Prostate gland (tissue), 2 donors: ENCODE results near the gene RALGDS. TPM values are rescaled to one million over a fixed set of nuclear protein-coding genes. Genes with fewer than 3 reads are reported as not detected.

ENCODE experiments used
- DNase-seq: peaks from one replicate; pipeline ENCODE4 v3.0.0-alpha.2; 2019; ENCODE audit warnings: low spot score
- H3K27ac ChIP-seq, 2 donors: fragments of 200-600 bp; sonication (generic); 2 replicates each; pipeline ENCODE4 v1.5.1; 2017 to 2019
- H3K27me3 ChIP-seq: fragments of 200-600 bp; sonication (generic); replicated peaks from 2 replicates; pipeline ENCODE4 v1.5.1; 2019; ENCODE audit not compliant: insufficient read depth
- H3K36me3 ChIP-seq, 2 donors: fragments of 200-600 bp; sonication (generic); 1 replicate in 1 of 2; 2 replicates in 1 of 2; pipeline versions ENCODE4 v1.5.1 to v1.8.1; 2017 to 2019
- H3K4me1 ChIP-seq: fragments of 200-600 bp; sonication (generic); replicated peaks from 2 replicates; pipeline ENCODE4 v1.5.1; 2019
- H3K4me3 ChIP-seq, 2 donors: fragments of 200-600 bp; sonication (generic); 2 replicates each; pipeline ENCODE4 v1.5.1; 2017 to 2019
- H3K9me3 ChIP-seq: fragments of 200-600 bp; sonication (generic); 2 replicates; pipeline ENCODE4 v1.5.1; 2017
- CTCF ChIP-seq, 4 experiments: fragments of 200-600 bp in 2 of 4; fragments of 450-650 bp in 2 of 4; sonication (generic) in 2 of 4; IDR thresholded peaks; 1 replicate in 3 of 4; 2 replicates in 1 of 4; pipeline ENCODE4 v1.5.1; 2016 to 2019; ENCODE audit warnings: antibody characterized with exemption in 4 of 4, mild to moderate bottlenecking in 2 of 4, moderate library complexity in 2 of 4
- POLR2A ChIP-seq: fragments of 450-650 bp; IDR thresholded peaks from one replicate; pipeline ENCODE4 v1.6.1; 2016; ENCODE audit warnings: antibody characterized with exemption, mild to moderate bottlenecking
- POLR2AphosphoS5 ChIP-seq: sonication (generic); formaldehyde crosslinking; IDR thresholded peaks from one replicate; pipeline ENCODE4 v1.6.1; 2017; ENCODE audit warnings: antibody characterized with exemption
- WGBS: methylation state at CpG from one replicate; pipeline ENCODE4 v1.1.5; 2018; 5-methylcytosine and 5-hydroxymethylcytosine counted together
- intact Hi-C: fragments of 100-400 bp; cut with DNase I; formaldehyde crosslinking; loops from one replicate; pipeline ENCODE4 v1.14.2; 2022
- total RNA-seq, 2 donors: library from RNA; depleted of rRNA; stranded (reverse); fragments of >200 nt; gene quantifications; one replicate each; pipeline ENCODE4 v1.1.0, GENCODE V29; 2016

Gene RALGDS
- total RNA-seq, 2 donors from 2014 or later, result 49.6 to 77.4 TPM

- TF ChIP-seq CTCF (IDR thresholded peaks at IDR 0.05) (no peak), POLR2A (no peak), POLR2AphosphoS5 (no peak)
- DNase-seq, result no peak
- Histone ChIP-seq H3K36me3 (no peaks in the 10 kb centered on the region), H3K4me3 (no peak overlapping the region), H3K4me1 (peaks cover 5% of the 10 kb centered on the region), H3K27me3 (no peaks in the 10 kb centered on the region), H3K9me3 (no peaks in the 10 kb centered on the region), H3K27ac (no peak overlapping the region)
- WGBS, result 79% methylated on average over 14 of the region's 14 CpGs
- intact Hi-C loops, result no loop called here
Observed at GRCh38 chr9:133151601-133152525, 30.8 kb upstream of the RALGDS start.

- TF ChIP-seq CTCF (IDR thresholded peaks at IDR 0.05) (no peak), POLR2AphosphoS5 (no peak), POLR2A (no peak)
- Histone ChIP-seq H3K4me1 (peaks cover 5% of the 10 kb centered on the region), H3K9me3 (no peaks in the 10 kb centered on the region), H3K27ac (no peak overlapping the region), H3K36me3 (no peaks in the 10 kb centered on the region), H3K4me3 (no peak overlapping the region), H3K27me3 (no peaks in the 10 kb centered on the region)
- WGBS, result 93% methylated on average over 6 of the region's 6 CpGs
- intact Hi-C loops, result no loop called here
- DNase-seq, result no peak
Observed at GRCh38 chr9:133151041-133151440, 30.0 kb upstream of the RALGDS start.

DNA sequence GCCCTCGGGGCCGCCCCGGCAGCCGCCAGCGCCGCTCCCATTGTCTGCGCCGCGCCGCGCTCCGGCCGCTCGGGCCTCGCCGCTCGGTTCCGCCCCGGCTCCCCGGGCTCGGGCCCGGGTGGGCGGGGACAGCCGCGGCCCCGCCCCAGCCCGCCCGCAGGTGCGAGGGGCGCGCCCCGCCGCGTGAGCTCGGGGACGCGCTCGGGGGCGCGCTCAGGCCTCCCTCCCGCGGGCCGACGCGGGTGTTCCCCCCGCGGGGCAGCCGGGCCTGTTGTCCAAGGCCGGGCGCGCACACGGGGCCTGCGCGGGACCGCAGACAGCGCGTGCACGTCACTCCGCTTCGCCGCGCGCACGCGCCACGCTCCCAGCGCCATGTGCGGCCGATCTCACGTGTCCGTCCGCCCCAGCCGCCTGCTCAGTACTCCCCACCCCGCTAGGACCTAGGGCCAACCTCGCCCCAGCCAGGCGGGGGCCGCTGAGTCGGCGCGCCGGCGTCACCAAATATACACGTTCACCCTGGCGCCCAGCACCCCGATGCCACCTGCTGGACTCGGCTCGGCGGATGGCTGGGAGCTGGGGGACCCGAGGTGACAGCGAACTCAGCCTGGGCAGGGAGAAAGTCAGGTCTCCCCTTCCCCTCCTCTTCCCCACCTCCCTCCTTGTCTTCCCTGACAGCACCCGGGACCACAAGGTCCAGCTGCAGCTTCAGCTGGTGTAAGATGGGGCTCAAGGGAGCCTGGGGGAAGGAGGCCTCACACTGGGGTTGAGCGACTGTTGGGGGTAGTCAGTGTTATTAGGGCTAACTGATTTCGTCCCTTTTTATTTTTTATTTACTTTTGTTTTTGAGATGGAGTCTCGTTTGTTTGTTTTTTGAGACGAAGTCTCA lies 28.3 kb upstream of the RALGDS start:
- intact Hi-C loops, result loop anchor here (5.0 kb wide), 1 partner anchor 107 kb away; no protein-coding TSS in a partner anchor
- no peaks in the 10 kb centered on the region for H3K36me3 ChIP-seq
- DNase-seq, result peak; percentile 88
- H3K4me3 ChIP-seq, result peak overlapping the region; percentile 46 to 63
- peak; percentile 80 for TF ChIP-seq POLR2AphosphoS5
- peak in 2 of 4 experiments; percentile 54 to 62 for TF ChIP-seq CTCF (IDR thresholded peaks at IDR 0.05)
- TF ChIP-seq POLR2A, result peak; percentile 69
- WGBS, result 4% methylated on average over 29 of the region's 95 CpGs
- peak overlapping the region; percentile 85 to 87 for H3K27ac ChIP-seq
- no peaks in the 10 kb centered on the region for H3K9me3 ChIP-seq
- H3K27me3 ChIP-seq, result no peaks in the 10 kb centered on the region
- H3K4me1 ChIP-seq, result peaks cover 5% of the 10 kb centered on the region

- Histone ChIP-seq H3K27ac (peak overlapping the region; percentile 82 to 85), H3K4me1 (peaks cover 9% of the 10 kb centered on the region), H3K27me3 (no peaks in the 10 kb centered on the region), H3K9me3 (no peaks in the 10 kb centered on the region), H3K4me3 (peak overlapping the region; percentile 46 to 63), H3K36me3 (no peaks in the 10 kb centered on the region)
- intact Hi-C loops, result loop anchor here (5.0 kb wide), 1 partner anchor 106 kb away; no protein-coding TSS in a partner anchor
- 3% methylated on average over 37 of the region's 65 CpGs for WGBS
- no peak for TF ChIP-seq POLR2A
- peak in 1 of 4 experiments; percentile 2 for TF ChIP-seq CTCF (IDR thresholded peaks at IDR 0.05)
- TF ChIP-seq POLR2AphosphoS5, result no peak
- peak; percentile 38 for DNase-seq
Observed at GRCh38 chr9:133148199-133149129, 27.4 kb upstream of the RALGDS start.
